RPMI7951 (cell line): Measurements from ENCODE around the gene CPNE6. TPM values are rescaled to one million over a fixed set of nuclear protein-coding genes. Genes with fewer than 3 reads are reported as not detected.

Experiments
- DNase-seq: peaks from one replicate; pipeline ENCODE4 v3.0.0-alpha.2; 2012; ENCODE audit warnings: low read depth
- total RNA-seq: library from RNA; depleted of rRNA; stranded (reverse); fragments of >200 nt; shearing (Covaris generic); gene quantifications from 2 replicates; pipeline ENCODE4 v1.2.3, GENCODE V29; 2014

Gene CPNE6
- total RNA-seq, 1 experiment from 2014 or later = not detected

- DNase-seq = no peak
Observed at GRCh38 chr14:24054646-24055045, 16.7 kb upstream of the CPNE6 start.

GRCh38 chr14:24055971-24056799 lies 15.2 kb upstream of the CPNE6 start:
- DNase-seq = no peak

- no peak for DNase-seq
Observed at GRCh38 chr14:24056800-24057184, 14.6 kb upstream of the CPNE6 start.

GRCh38 chr14:24057271-24057670 lies 14.1 kb upstream of the CPNE6 start:
- no peak for DNase-seq

- no peak for DNase-seq
Observed at GRCh38 chr14:24057867-24058259, 13.5 kb upstream of the CPNE6 start.

- peak; percentile 65 for DNase-seq
Observed at GRCh38 chr14:24058260-24058950, 13.0 kb upstream of the CPNE6 start.

- DNase-seq = no peak
Observed at GRCh38 chr14:24058951-24059475, 12.3 kb upstream of the CPNE6 start.

- no peak for DNase-seq
Observed at GRCh38 chr14:24059841-24060388, 11.4 kb upstream of the CPNE6 start.

- no peak for DNase-seq
Observed at GRCh38 chr14:24060443-24060842, 10.9 kb upstream of the CPNE6 start.

- no peak for DNase-seq
Observed at GRCh38 chr14:24060984-24061913, 10.1 kb upstream of the CPNE6 start.

- no peak for DNase-seq
Observed at GRCh38 chr14:24062216-24062980, 9.0 kb upstream of the CPNE6 start.

- DNase-seq = no peak
Observed at GRCh38 chr14:24063263-24063836, 8.0 kb upstream of the CPNE6 start.

GRCh38 chr14:24064091-24064795 lies 7.1 kb upstream of the CPNE6 start:
- no peak for DNase-seq

GRCh38 chr14:24064856-24065255 lies 6.5 kb upstream of the CPNE6 start:
- no peak for DNase-seq

- no peak for DNase-seq
Observed at GRCh38 chr14:24065408-24065807, 6.0 kb upstream of the CPNE6 start.

- DNase-seq = no peak
Observed at GRCh38 chr14:24066496-24067132, 4.7 kb upstream of the CPNE6 start.

GRCh38 chr14:24067133-24068082 lies 4.0 kb upstream of the CPNE6 start:
- no peak for DNase-seq
